NCI-H226 (cell line): Measurements from ENCODE around the gene ENKUR.
"Not testable (repeated sequence)": the region's sequence is repeated elsewhere in the genome, so short reads cannot be mapped to it uniquely, and the experiment has no call there.

Source experiments
- DNase-seq: peaks from one replicate; pipeline ENCODE4 v3.0.0-alpha.2; 2015

ENKUR gene

GRCh38 chr10:25018703-25019102 lies 2.7 kb upstream of the ENKUR start:
- DNase-seq, result no peak

- DNase-seq, result no peak
Measured at GRCh38 chr10:25017661-25018060, 1.7 kb upstream of the ENKUR start.

GRCh38 chr10:25017154-25017590 lies 1.2 kb upstream of the ENKUR start:
- DNase-seq, result no peak

GRCh38 chr10:25016376-25017153 lies 607 bp upstream of the ENKUR start, which contains the start of gene THNSL1:
Gene THNSL1 (plus strand): TSS chr10:25016612. CDS start chr10:25023224, 6,612 bp downstream.
- DNase-seq, result peak; percentile 97

- no peak for DNase-seq
Measured at GRCh38 chr10:25014579-25014978, 1.4 kb downstream of the ENKUR start.

- not testable (repeated sequence) for DNase-seq
Measured at GRCh38 chr10:25011591-25011990, 4.4 kb downstream of the ENKUR start.

GRCh38 chr10:24998044-24998443 lies 17.9 kb downstream of the ENKUR start:
- no peak for DNase-seq

- no peak for DNase-seq
Measured at GRCh38 chr10:24995072-24995471, 20.9 kb downstream of the ENKUR start.

- DNase-seq, result no peak
Measured at GRCh38 chr10:24993237-24993958, 22.6 kb downstream of the ENKUR start.

GRCh38 chr10:24992512-24993133 lies 23.3 kb downstream of the ENKUR start:
- no peak for DNase-seq

GRCh38 chr10:24991298-24991697 lies 24.7 kb downstream of the ENKUR start:
- no peak for DNase-seq

- no peak for DNase-seq
Measured at GRCh38 chr10:24989867-24990266, 26.1 kb downstream of the ENKUR start.

GRCh38 chr10:24988831-24989640 lies 26.9 kb downstream of the ENKUR start:
- DNase-seq, result no peak

- no peak for DNase-seq
Measured at GRCh38 chr10:24984906-24985305, 31.1 kb downstream of the ENKUR start.

- no peak for DNase-seq
Measured at GRCh38 chr10:24983946-24984345, 32.0 kb downstream of the ENKUR start.

GRCh38 chr10:24983130-24983529 lies 32.8 kb downstream of the ENKUR start:
- DNase-seq, result no peak

- no peak for DNase-seq
Measured at GRCh38 chr10:24982319-24983112, 33.4 kb downstream of the ENKUR start.

GRCh38 chr10:24981161-24981710 lies 34.7 kb downstream of the ENKUR start:
- peak; percentile 80 for DNase-seq

GRCh38 chr10:24979685-24980084 lies 36.3 kb downstream of the ENKUR start:
- DNase-seq, result no peak

- peak; percentile 20 for DNase-seq
Measured at GRCh38 chr10:24974976-24975375, 41.0 kb downstream of the ENKUR start.

- no peak for DNase-seq
Measured at GRCh38 chr10:24973163-24973562, 42.8 kb downstream of the ENKUR start.

GRCh38 chr10:24971374-24971773 lies 44.6 kb downstream of the ENKUR start:
- no peak for DNase-seq
